Muscle of leg (tissue), 11 donors: ENCODE data around the gene SLC7A10. TPM values are rescaled to one million over a fixed set of nuclear protein-coding genes. Genes with fewer than 3 reads are reported as not detected.
A peak's percentile ranks its signal among the peaks of the same experiment; 100 is the strongest.

Experiments
- DNase-seq: peaks from one replicate; pipeline ENCODE4 v3.0.0; 2013
- H3K27ac ChIP-seq: one replicate; pipeline ENCODE4 v1.5.1; 2013; ENCODE audit warnings: mild to moderate bottlenecking, low read length, control low read depth
- H3K27me3 ChIP-seq: one replicate; pipeline ENCODE4 v1.6.1; 2013; ENCODE audit warnings: low read length; ENCODE audit not compliant: control insufficient read depth, insufficient read depth
- H3K36me3 ChIP-seq: one replicate; pipeline ENCODE4 v1.6.1; 2013; ENCODE audit warnings: low read length; ENCODE audit not compliant: control insufficient read depth, insufficient read depth
- H3K4me1 ChIP-seq: one replicate; pipeline ENCODE4 v1.6.1; 2013; ENCODE audit warnings: low read length; ENCODE audit not compliant: control insufficient read depth, insufficient read depth
- H3K4me3 ChIP-seq: one replicate; pipeline ENCODE4 v1.5.1; 2013; ENCODE audit warnings: low read length, control low read depth
- H3K9me3 ChIP-seq: replicated peaks from 2 replicates; pipeline ENCODE4 v1.6.1; 2013; ENCODE audit warnings: low read depth, low read length; ENCODE audit not compliant: control insufficient read depth
- WGBS: methylation state at CpG from one replicate; pipeline ENCODE4 v1.1.5; 2013; ENCODE audit warnings: missing lambda C conversion rate; ENCODE audit not compliant: insufficient coverage; 5-methylcytosine and 5-hydroxymethylcytosine counted together
- polyA plus RNA-seq, 8 donors: library from polyadenylated mRNA; unstranded; fragments of 120-200 nt; gene quantifications; one replicate each; pipeline versions ENCODE4 v1.2.1 to v1.2.3, GENCODE V29; 2013; ENCODE audit warnings: inconsistent platforms in 1 of 8, low replicate concordance in 1 of 8; ENCODE audit not compliant: insufficient read length in 8 of 8, insufficient read depth in 1 of 8
- total RNA-seq: library from RNA; stranded (reverse); fragments of 120-200 nt; gene quantifications from one replicate; pipeline ENCODE4 v1.2.4, GENCODE V29; 2013

Gene SLC7A10
- total and polyA plus RNA-seq, 9 donors = 4.7 to 12.2 (median 9.8) TPM

- H3K27me3 ChIP-seq = peaks cover 8% of the 10 kb centered on the region
- H3K36me3 ChIP-seq = no peaks in the 10 kb centered on the region
- no peaks in the 10 kb centered on the region for H3K9me3 ChIP-seq
- peaks cover 5% of the 10 kb centered on the region for H3K4me1 ChIP-seq
- H3K4me3 ChIP-seq = no peak overlapping the region
- no peak overlapping the region for H3K27ac ChIP-seq
- DNase-seq = no peak
- 92% methylated on average over 2 of the region's 10 CpGs for WGBS
Observed at GRCh38 chr19:33238481-33239149, 13.0 kb upstream of the SLC7A10 start.

GRCh38 chr19:33236696-33237390 lies 11.2 kb upstream of the SLC7A10 start:
- H3K4me3 ChIP-seq = no peak overlapping the region
- no peaks in the 10 kb centered on the region for H3K36me3 ChIP-seq
- peaks cover 8% of the 10 kb centered on the region for H3K27me3 ChIP-seq
- H3K4me1 ChIP-seq = peaks cover 5% of the 10 kb centered on the region
- 71% methylated on average over 12 of the region's 16 CpGs for WGBS
- DNase-seq = no peak
- H3K27ac ChIP-seq = no peak overlapping the region
- no peaks in the 10 kb centered on the region for H3K9me3 ChIP-seq

GRCh38 chr19:33235996-33236350 lies 10.3 kb upstream of the SLC7A10 start:
- H3K4me1 ChIP-seq = no peaks in the 10 kb centered on the region
- no peak for DNase-seq
- H3K4me3 ChIP-seq = no peak overlapping the region
- no peaks in the 10 kb centered on the region for H3K9me3 ChIP-seq
- peaks cover 12% of the 10 kb centered on the region for H3K27me3 ChIP-seq
- H3K36me3 ChIP-seq = no peaks in the 10 kb centered on the region
- no peak overlapping the region for H3K27ac ChIP-seq
- 93% methylated on average over 16 of the region's 20 CpGs for WGBS

GRCh38 chr19:33235269-33235995 lies 9.8 kb upstream of the SLC7A10 start:
- Histone ChIP-seq H3K36me3 (no peaks in the 10 kb centered on the region), H3K4me1 (no peaks in the 10 kb centered on the region), H3K27me3 (peaks cover 13% of the 10 kb centered on the region), H3K4me3 (no peak overlapping the region), H3K27ac (no peak overlapping the region), H3K9me3 (no peaks in the 10 kb centered on the region)
- peak; percentile 66 for DNase-seq
- WGBS = 69% methylated on average over 25 of the region's 30 CpGs

- no peak overlapping the region for H3K4me3 ChIP-seq
- 68% methylated on average over 9 of the region's 9 CpGs for WGBS
- no peaks in the 10 kb centered on the region for H3K36me3 ChIP-seq
- no peaks in the 10 kb centered on the region for H3K4me1 ChIP-seq
- no peaks in the 10 kb centered on the region for H3K9me3 ChIP-seq
- no peak for DNase-seq
- peaks cover 14% of the 10 kb centered on the region for H3K27me3 ChIP-seq
- H3K27ac ChIP-seq = no peak overlapping the region
Observed at GRCh38 chr19:33234736-33235135, 9.1 kb upstream of the SLC7A10 start.

GRCh38 chr19:33234092-33234491 lies 8.4 kb upstream of the SLC7A10 start:
- peaks cover 2% of the 10 kb centered on the region for H3K9me3 ChIP-seq
- H3K27me3 ChIP-seq = peaks cover 16% of the 10 kb centered on the region
- 58% methylated on average over 2 of the region's 8 CpGs for WGBS
- H3K4me3 ChIP-seq = no peak overlapping the region
- no peak overlapping the region for H3K27ac ChIP-seq
- H3K4me1 ChIP-seq = no peaks in the 10 kb centered on the region
- no peaks in the 10 kb centered on the region for H3K36me3 ChIP-seq
- DNase-seq = no peak

- Histone ChIP-seq H3K27ac (no peak overlapping the region), H3K9me3 (peaks cover 7% of the 10 kb centered on the region), H3K36me3 (no peaks in the 10 kb centered on the region), H3K27me3 (peaks cover 12% of the 10 kb centered on the region), H3K4me3 (no peak overlapping the region), H3K4me1 (no peaks in the 10 kb centered on the region)
- no peak for DNase-seq
- 91% methylated on average over 9 of the region's 9 CpGs for WGBS
Observed at GRCh38 chr19:33233056-33233873, 7.6 kb upstream of the SLC7A10 start.

GRCh38 chr19:33232656-33233055 lies 7.0 kb upstream of the SLC7A10 start:
- Histone ChIP-seq H3K27ac (no peak overlapping the region), H3K4me1 (no peaks in the 10 kb centered on the region), H3K9me3 (peaks cover 10% of the 10 kb centered on the region), H3K36me3 (no peaks in the 10 kb centered on the region), H3K27me3 (peaks cover 12% of the 10 kb centered on the region), H3K4me3 (no peak overlapping the region)
- 58% methylated on average over 12 of the region's 12 CpGs for WGBS
- no peak for DNase-seq

- H3K27me3 ChIP-seq = peaks cover 20% of the 10 kb centered on the region
Observed at GRCh38 chr19:33231511-33231910, 5.9 kb upstream of the SLC7A10 start.

GRCh38 chr19:33229962-33230361 lies 4.3 kb upstream of the SLC7A10 start:
- WGBS = 100% methylated on average over 2 of the region's 5 CpGs

More at GRCh38 chr19:33231511-33231910, 5.9 kb upstream of the SLC7A10 start:
- Histone ChIP-seq H3K27ac (no peak overlapping the region), H3K9me3 (peaks cover 16% of the 10 kb centered on the region), H3K4me1 (peaks cover under 1% of the 10 kb centered on the region), H3K4me3 (no peak overlapping the region), H3K36me3 (no peaks in the 10 kb centered on the region)
- DNase-seq = no peak
- WGBS = 94% methylated on average over 3 of the region's 5 CpGs

More at GRCh38 chr19:33229962-33230361, 4.3 kb upstream of the SLC7A10 start:
- Histone ChIP-seq H3K4me3 (no peak overlapping the region), H3K27me3 (peaks cover 31% of the 10 kb centered on the region), H3K9me3 (peaks cover 16% of the 10 kb centered on the region), H3K36me3 (no peaks in the 10 kb centered on the region), H3K4me1 (peaks cover 10% of the 10 kb centered on the region), H3K27ac (no peak overlapping the region)
- no peak for DNase-seq
